GM23338 (cell line): ENCODE data around the gene CKS1B. TPM values are rescaled to one million over a fixed set of nuclear protein-coding genes. Genes with fewer than 3 reads are reported as not detected.
A peak's percentile ranks its signal among the peaks of the same experiment; 100 is the strongest.

Experiments
- ATAC-seq: fragments of 200-7000 bp; cut with Tn5 transposase; 3 replicates; pipeline ENCODE4 v1.9.1; 2020
- DNase-seq: peaks from one replicate; pipeline ENCODE4 v3.0.0-alpha.2; 2015; ENCODE audit warnings: low spot score
- H2AFZ ChIP-seq: fragments of 200-600 bp; sonication (generic); 2 replicates; pipeline ENCODE4 v1.8.0; 2016; ENCODE audit warnings: antibody characterized with exemption, mild to moderate bottlenecking, moderate library complexity
- H3F3A ChIP-seq: fragments of 200-600 bp; sonication (generic); replicated peaks from 2 replicates; pipeline ENCODE4 v1.8.0; 2017; ENCODE audit warnings: antibody characterized with exemption, mixed run types, low read depth
- H3K27ac ChIP-seq: fragments of 200-600 bp; sonication (generic); 2 replicates; pipeline ENCODE4 v1.6.1; 2016; ENCODE audit warnings: low read depth
- H3K27me3 ChIP-seq: fragments of 200-600 bp; sonication (generic); 2 replicates; pipeline ENCODE4 v1.8.0; 2016; ENCODE audit warnings: mild to moderate bottlenecking, mixed run types, moderate library complexity; ENCODE audit not compliant: insufficient read depth
- H3K36me3 ChIP-seq: fragments of 200-600 bp; sonication (generic); 2 replicates; pipeline ENCODE4 v1.8.0; 2016; ENCODE audit warnings: mild to moderate bottlenecking; ENCODE audit not compliant: insufficient read depth
- H3K4me1 ChIP-seq: fragments of 200-600 bp; sonication (generic); 2 replicates; pipeline ENCODE4 v1.8.0; 2016; ENCODE audit warnings: mild to moderate bottlenecking, moderate library complexity; ENCODE audit not compliant: insufficient read depth
- H3K4me2 ChIP-seq: fragments of 200-600 bp; sonication (generic); 2 replicates; pipeline ENCODE4 v1.7.1; 2017; ENCODE audit warnings: mixed run types
- H3K4me3 ChIP-seq: fragments of 200-600 bp; sonication (generic); 2 replicates; pipeline ENCODE4 v1.6.1; 2016; ENCODE audit warnings: mixed run types
- H3K79me2 ChIP-seq: fragments of 200-600 bp; sonication (generic); replicated peaks from 2 replicates; pipeline ENCODE4 v1.8.0; 2017; ENCODE audit warnings: mild to moderate bottlenecking; ENCODE audit not compliant: insufficient read depth
- H3K9me2 ChIP-seq: fragments of 200-600 bp; sonication (generic); 2 replicates; pipeline ENCODE4 v1.8.0; 2017; ENCODE audit not compliant: insufficient read depth
- H4K20me1 ChIP-seq: fragments of 200-600 bp; sonication (generic); replicated peaks from 2 replicates; pipeline ENCODE4 v1.8.0; 2017; ENCODE audit warnings: mild to moderate bottlenecking; ENCODE audit not compliant: insufficient read depth
- H3K27ac Mint-ChIP-seq: 2 replicates; pipeline ENCODE4 v1.8.0; 2020; ENCODE audit warnings: inconsistent platforms, mild to moderate bottlenecking, moderate library complexity, mixed read lengths
- H3K27me3 Mint-ChIP-seq: 3 replicates; pipeline ENCODE4 v1.8.0; 2022; ENCODE audit warnings: low read depth, mild to moderate bottlenecking, moderate library complexity, mixed read lengths, inconsistent platforms; ENCODE audit not compliant: insufficient read depth, poor library complexity
- H3K36me3 Mint-ChIP-seq: 3 replicates; pipeline ENCODE4 v1.8.0; 2021; ENCODE audit warnings: low read depth, mild to moderate bottlenecking, inconsistent platforms, moderate library complexity, mixed read lengths
- H3K4me1 Mint-ChIP-seq: 3 replicates; pipeline ENCODE4 v1.8.0; 2020; ENCODE audit warnings: mild to moderate bottlenecking, inconsistent platforms, mixed read lengths
- H3K4me3 Mint-ChIP-seq: 3 replicates; pipeline ENCODE4 v1.8.0; 2021; ENCODE audit warnings: moderate library complexity, mild to moderate bottlenecking, inconsistent platforms, mixed read lengths
- H3K9me3 Mint-ChIP-seq: 3 replicates; pipeline ENCODE4 v1.8.0; 2020; ENCODE audit warnings: moderate library complexity, mild to moderate bottlenecking, inconsistent platforms, mixed read lengths
- ETS1 ChIP-seq: IDR thresholded peaks from 2 replicates; pipeline ENCODE4 v1.6.1; 2016; ENCODE audit warnings: antibody characterized with exemption
- EZH2 ChIP-seq: fragments of 200-600 bp; sonication (generic); IDR thresholded peaks from one replicate; pipeline ENCODE4 v1.8.0; 2017; ENCODE audit warnings: antibody characterized with exemption, mild to moderate bottlenecking, low read depth; ENCODE audit not compliant: unreplicated experiment
- JUNB ChIP-seq: IDR thresholded peaks from one replicate; pipeline ENCODE4 v1.6.1; 2016; ENCODE audit warnings: antibody characterized with exemption; ENCODE audit not compliant: unreplicated experiment
- POLR2AphosphoS5 ChIP-seq: IDR thresholded peaks from 2 replicates; pipeline ENCODE4 v1.6.1; 2016; ENCODE audit warnings: antibody characterized with exemption, low read depth
- ZNF114 ChIP-seq: fragments of 250-450 bp; sonication (Bioruptor Pico); IDR thresholded peaks from 2 replicates; pipeline ENCODE4 v1.5.0; 2020; ENCODE audit warnings: mild to moderate bottlenecking, moderate library complexity
- ZNF331 ChIP-seq: fragments of 250-450 bp; sonication (Bioruptor Pico); IDR thresholded peaks from 2 replicates; pipeline ENCODE4 v1.5.0; 2020; ENCODE audit warnings: low read depth, mild to moderate bottlenecking, moderate library complexity
- ZNF462 ChIP-seq: fragments of 250-450 bp; sonication (Bioruptor Pico); IDR thresholded peaks from 2 replicates; pipeline ENCODE4 v1.5.0; 2020; ENCODE audit warnings: mild to moderate bottlenecking, moderate library complexity
- polyA plus RNA-seq: library from polyadenylated mRNA; unstranded; fragments of >200 nt; fragmentation: Nextera tagmentation; extraction: Ambion mirVana; gene quantifications from 2 replicates; pipeline ENCODE4 v1.2.1, GENCODE V29; 2016
- total RNA-seq: library from RNA; depleted of rRNA; stranded (reverse); fragments of >200 nt; shearing (Covaris generic); gene quantifications from 2 replicates; pipeline ENCODE4 v1.2.3, GENCODE V29; 2014
- TF ChIP-seq, protein P1 (sequence below), 2 experiments: fragments of 200-600 bp in 1 of 2; sonication (generic) in 1 of 2; conservative IDR thresholded peaks; 2 replicates each; pipeline versions ENCODE4 v1.5.1 to v1.6.1; 2016 to 2017; ENCODE audit warnings: antibody characterized with exemption in 2 of 2, low read depth in 2 of 2, mild to moderate bottlenecking in 2 of 2, moderate library complexity in 1 of 2
- TF ChIP-seq, protein P2 (sequence below): IDR thresholded peaks from one replicate; pipeline ENCODE4 v1.6.1; 2018; ENCODE audit warnings: antibody characterized with exemption; ENCODE audit not compliant: unreplicated experiment

The CKS1B gene
- total and polyA plus RNA-seq, 2 experiments from 2014 or later = 296 to 617 TPM

DNA sequence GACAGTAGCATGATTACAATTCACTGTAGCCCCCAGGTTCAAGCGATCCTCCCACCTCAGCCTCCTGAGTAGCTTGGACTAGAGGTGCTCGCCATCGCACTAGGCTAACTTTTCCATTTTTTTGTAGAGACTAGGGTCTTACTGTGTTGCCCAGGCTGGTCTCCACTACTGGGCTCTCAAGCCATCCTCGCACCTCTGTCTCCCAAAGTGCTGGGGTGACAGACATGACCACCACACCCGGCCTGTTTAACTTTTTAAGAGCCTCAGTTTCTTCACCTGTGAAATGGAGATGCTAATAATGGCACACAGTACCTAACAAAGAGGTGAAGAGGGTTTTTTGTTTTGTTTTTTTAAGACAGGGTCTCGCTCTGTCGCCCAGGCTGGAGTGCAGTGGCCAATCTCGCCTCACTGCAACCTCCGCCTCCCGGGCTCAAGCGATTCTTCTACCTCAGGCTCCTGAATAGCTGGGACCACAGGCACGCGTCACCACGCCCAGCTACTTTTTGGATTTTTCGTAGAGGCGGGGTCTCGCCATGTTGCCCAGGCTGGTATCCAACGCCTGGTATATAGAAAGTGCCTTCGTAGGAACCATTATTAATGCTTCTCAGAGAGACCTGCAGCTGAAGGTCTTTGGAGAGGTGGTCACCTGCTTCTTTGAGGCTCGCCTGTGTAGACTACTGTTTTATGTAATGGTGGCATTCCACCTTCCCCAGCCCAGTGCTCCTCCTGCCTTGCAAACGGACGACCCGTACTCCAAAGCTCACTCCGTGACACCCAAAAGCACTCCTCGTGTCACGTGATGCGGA lies 38.5 kb upstream of the CKS1B start:
- Histone ChIP-seq H3K4me1 (peaks cover 16% of the 10 kb centered on the region), H3K79me2 (no peaks in the 10 kb centered on the region; the same call in 1 of the 2 replicates), H3F3A (peaks cover 10% of the 10 kb centered on the region), H2AFZ (peak overlapping the region; percentile 20), H3K27me3 (no peaks in the 10 kb centered on the region; the same call in 1 of the 2 replicates), H3K36me3 (no peaks in the 10 kb centered on the region), H3K9me2 (no peaks in the 10 kb centered on the region; the same call in 1 of the 2 replicates), H4K20me1 (no peaks in the 10 kb centered on the region), H3K4me2 (peak overlapping the region; percentile 84), H3K4me3 (peak overlapping the region; percentile 64), H3K27ac (peak overlapping the region; percentile 89)
- DNase-seq (no peak), ATAC-seq (no peak)
- Mint-ChIP-seq H3K27me3 (peaks cover 23% of the 10 kb centered on the region), H3K4me1 (peaks cover 19% of the 10 kb centered on the region), H3K9me3 (peaks cover 3% of the 10 kb centered on the region; the same call in 1 of the 3 replicates), H3K27ac (peak overlapping the region; percentile 100), H3K36me3 (peaks cover 4% of the 10 kb centered on the region; the same call in 1 of the 3 replicates), H3K4me3 (peak overlapping the region; percentile 87)
- TF ChIP-seq POLR2AphosphoS5 = no peak
- no peak for TF ChIP-seq JUNB
- no peak for TF ChIP-seq EZH2
- TF ChIP-seq ZNF462 (CRISPR knock-in tag) = no peak
- TF ChIP-seq, protein P1, sequence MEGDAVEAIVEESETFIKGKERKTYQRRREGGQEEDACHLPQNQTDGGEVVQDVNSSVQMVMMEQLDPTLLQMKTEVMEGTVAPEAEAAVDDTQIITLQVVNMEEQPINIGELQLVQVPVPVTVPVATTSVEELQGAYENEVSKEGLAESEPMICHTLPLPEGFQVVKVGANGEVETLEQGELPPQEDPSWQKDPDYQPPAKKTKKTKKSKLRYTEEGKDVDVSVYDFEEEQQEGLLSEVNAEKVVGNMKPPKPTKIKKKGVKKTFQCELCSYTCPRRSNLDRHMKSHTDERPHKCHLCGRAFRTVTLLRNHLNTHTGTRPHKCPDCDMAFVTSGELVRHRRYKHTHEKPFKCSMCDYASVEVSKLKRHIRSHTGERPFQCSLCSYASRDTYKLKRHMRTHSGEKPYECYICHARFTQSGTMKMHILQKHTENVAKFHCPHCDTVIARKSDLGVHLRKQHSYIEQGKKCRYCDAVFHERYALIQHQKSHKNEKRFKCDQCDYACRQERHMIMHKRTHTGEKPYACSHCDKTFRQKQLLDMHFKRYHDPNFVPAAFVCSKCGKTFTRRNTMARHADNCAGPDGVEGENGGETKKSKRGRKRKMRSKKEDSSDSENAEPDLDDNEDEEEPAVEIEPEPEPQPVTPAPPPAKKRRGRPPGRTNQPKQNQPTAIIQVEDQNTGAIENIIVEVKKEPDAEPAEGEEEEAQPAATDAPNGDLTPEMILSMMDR (conservative IDR thresholded peaks at IDR 0.05; ENCODE audit: low read depth in 2 of 2) = no peak
- TF ChIP-seq ZNF331 (CRISPR knock-in tag) = no peak
- no peak for TF ChIP-seq ETS1
- TF ChIP-seq, protein P2, sequence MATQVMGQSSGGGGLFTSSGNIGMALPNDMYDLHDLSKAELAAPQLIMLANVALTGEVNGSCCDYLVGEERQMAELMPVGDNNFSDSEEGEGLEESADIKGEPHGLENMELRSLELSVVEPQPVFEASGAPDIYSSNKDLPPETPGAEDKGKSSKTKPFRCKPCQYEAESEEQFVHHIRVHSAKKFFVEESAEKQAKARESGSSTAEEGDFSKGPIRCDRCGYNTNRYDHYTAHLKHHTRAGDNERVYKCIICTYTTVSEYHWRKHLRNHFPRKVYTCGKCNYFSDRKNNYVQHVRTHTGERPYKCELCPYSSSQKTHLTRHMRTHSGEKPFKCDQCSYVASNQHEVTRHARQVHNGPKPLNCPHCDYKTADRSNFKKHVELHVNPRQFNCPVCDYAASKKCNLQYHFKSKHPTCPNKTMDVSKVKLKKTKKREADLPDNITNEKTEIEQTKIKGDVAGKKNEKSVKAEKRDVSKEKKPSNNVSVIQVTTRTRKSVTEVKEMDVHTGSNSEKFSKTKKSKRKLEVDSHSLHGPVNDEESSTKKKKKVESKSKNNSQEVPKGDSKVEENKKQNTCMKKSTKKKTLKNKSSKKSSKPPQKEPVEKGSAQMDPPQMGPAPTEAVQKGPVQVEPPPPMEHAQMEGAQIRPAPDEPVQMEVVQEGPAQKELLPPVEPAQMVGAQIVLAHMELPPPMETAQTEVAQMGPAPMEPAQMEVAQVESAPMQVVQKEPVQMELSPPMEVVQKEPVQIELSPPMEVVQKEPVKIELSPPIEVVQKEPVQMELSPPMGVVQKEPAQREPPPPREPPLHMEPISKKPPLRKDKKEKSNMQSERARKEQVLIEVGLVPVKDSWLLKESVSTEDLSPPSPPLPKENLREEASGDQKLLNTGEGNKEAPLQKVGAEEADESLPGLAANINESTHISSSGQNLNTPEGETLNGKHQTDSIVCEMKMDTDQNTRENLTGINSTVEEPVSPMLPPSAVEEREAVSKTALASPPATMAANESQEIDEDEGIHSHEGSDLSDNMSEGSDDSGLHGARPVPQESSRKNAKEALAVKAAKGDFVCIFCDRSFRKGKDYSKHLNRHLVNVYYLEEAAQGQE = no peak
- TF ChIP-seq ZNF114 = no peak
